ENCODE measurements around the gene SCN1B. TPM values are rescaled to one million over a fixed set of nuclear protein-coding genes. Genes with fewer than 3 reads are reported as not detected.

Gene SCN1B
- total and polyA plus RNA-seq, 2 of the 13 experiments (the other 11 are each of a cell fraction or from before 2014, with no cell fraction given), result 2.7 to 20.1 TPM

DNA sequence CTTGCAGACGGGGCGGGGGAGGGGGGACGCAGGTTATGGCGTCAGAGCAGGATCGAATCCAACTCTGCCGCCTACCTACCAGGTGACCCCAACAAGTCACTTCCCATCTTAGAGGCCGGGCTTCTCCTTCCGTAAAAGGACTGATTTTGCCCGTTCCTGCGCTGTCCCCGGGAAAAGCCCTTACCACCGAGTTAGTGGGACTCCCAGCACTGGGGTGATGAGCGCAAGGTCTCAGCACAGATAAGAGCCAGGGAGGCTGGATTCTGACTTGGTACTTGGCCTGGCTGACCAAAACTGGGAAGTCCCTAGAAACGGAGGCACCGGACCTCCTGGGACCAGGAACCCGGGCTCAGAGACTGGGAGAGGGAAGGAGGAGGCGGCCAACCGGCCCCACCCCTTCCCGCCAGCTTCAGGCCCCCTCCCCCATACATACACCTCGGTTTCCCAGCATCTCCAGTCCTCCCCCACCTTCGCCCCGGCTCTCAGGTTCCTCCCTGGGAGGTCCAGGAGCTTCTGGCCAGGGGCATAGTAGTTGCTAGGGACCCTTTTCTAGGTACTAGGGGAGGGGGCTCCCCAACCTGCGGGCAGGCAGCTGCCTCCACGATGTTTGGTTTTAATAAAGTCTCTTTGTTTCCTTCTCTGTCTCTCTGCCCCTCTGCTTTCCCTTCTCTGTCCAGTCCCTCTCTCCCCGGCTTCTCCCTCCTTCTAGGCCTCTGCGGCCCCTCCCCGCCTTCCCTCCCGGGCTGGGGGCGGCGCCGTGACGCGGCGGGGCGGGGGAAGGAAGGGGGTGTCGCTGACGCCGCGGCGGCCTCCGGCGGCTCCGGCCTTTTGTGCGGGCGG lies 30.6 kb upstream of the SCN1B start, which contains the start of gene GRAMD1A (continued):
- TF ChIP-seq SSRP1 (CRISPR knock-in tag; IDR thresholded peaks at IDR 0.05) (no peak; the same call in 1 of the 2 replicates), ZNF605 (CRISPR knock-in tag; IDR thresholded peaks at IDR 0.05) (no peak), TSC22D2 (CRISPR knock-in tag; IDR thresholded peaks at IDR 0.05; ENCODE audit: borderline replicate concordance) (peak; percentile 72; the same call in 1 of the 2 replicates), ZNF124 (CRISPR knock-in tag; IDR thresholded peaks at IDR 0.05) (no peak), FOXA1 (IDR thresholded peaks at IDR 0.05) (no peak), FOXA1 (CRISPR knock-in tag; IDR thresholded peaks at IDR 0.05) (no peak), SMAD9 (CRISPR knock-in tag; IDR thresholded peaks at IDR 0.05) (no peak), ZNF251 (CRISPR knock-in tag; IDR thresholded peaks at IDR 0.05) (no peak), BRCA1 (CRISPR knock-in tag; IDR thresholded peaks at IDR 0.05) (no peak), NAIF1 (CRISPR knock-in tag; IDR thresholded peaks at IDR 0.05; ENCODE audit: borderline replicate concordance) (peak; percentile 17; the same call in 1 of the 2 replicates)
- TF ChIP-seq, protein P1, sequence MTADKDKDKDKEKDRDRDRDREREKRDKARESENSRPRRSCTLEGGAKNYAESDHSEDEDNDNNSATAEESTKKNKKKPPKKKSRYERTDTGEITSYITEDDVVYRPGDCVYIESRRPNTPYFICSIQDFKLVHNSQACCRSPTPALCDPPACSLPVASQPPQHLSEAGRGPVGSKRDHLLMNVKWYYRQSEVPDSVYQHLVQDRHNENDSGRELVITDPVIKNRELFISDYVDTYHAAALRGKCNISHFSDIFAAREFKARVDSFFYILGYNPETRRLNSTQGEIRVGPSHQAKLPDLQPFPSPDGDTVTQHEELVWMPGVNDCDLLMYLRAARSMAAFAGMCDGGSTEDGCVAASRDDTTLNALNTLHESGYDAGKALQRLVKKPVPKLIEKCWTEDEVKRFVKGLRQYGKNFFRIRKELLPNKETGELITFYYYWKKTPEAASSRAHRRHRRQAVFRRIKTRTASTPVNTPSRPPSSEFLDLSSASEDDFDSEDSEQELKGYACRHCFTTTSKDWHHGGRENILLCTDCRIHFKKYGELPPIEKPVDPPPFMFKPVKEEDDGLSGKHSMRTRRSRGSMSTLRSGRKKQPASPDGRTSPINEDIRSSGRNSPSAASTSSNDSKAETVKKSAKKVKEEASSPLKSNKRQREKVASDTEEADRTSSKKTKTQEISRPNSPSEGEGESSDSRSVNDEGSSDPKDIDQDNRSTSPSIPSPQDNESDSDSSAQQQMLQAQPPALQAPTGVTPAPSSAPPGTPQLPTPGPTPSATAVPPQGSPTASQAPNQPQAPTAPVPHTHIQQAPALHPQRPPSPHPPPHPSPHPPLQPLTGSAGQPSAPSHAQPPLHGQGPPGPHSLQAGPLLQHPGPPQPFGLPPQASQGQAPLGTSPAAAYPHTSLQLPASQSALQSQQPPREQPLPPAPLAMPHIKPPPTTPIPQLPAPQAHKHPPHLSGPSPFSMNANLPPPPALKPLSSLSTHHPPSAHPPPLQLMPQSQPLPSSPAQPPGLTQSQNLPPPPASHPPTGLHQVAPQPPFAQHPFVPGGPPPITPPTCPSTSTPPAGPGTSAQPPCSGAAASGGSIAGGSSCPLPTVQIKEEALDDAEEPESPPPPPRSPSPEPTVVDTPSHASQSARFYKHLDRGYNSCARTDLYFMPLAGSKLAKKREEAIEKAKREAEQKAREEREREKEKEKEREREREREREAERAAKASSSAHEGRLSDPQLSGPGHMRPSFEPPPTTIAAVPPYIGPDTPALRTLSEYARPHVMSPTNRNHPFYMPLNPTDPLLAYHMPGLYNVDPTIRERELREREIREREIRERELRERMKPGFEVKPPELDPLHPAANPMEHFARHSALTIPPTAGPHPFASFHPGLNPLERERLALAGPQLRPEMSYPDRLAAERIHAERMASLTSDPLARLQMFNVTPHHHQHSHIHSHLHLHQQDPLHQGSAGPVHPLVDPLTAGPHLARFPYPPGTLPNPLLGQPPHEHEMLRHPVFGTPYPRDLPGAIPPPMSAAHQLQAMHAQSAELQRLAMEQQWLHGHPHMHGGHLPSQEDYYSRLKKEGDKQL (CRISPR knock-in tag; IDR thresholded peaks at IDR 0.05; ENCODE audit: low read depth), result peak; percentile 13; the same call in 1 of the 2 replicates
- TF ChIP-seq, protein P2, sequence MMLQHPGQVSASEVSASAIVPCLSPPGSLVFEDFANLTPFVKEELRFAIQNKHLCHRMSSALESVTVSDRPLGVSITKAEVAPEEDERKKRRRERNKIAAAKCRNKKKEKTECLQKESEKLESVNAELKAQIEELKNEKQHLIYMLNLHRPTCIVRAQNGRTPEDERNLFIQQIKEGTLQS (CRISPR knock-in tag; IDR thresholded peaks at IDR 0.05), result no peak
- TF ChIP-seq, protein P3, sequence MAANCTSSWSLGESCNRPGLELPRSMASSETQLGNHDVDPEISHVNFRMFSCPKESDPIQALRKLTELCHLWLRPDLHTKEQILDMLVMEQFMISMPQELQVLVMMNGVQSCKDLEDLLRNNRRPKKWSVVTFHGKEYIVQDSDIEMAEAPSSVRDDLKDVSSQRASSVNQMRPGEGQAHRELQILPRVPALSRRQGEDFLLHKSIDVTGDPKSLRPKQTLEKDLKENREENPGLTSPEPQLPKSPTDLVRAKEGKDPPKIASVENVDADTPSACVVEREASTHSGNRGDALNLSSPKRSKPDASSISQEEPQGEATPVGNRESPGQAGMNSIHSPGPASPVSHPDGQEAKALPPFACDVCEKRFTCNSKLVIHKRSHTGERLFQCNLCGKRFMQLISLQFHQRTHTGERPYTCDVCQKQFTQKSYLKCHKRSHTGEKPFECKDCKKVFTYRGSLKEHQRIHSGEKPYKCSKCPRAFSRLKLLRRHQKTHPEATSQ (CRISPR knock-in tag; IDR thresholded peaks at IDR 0.05; ENCODE audit: borderline replicate concordance), result no peak
- TF ChIP-seq, protein P4, sequence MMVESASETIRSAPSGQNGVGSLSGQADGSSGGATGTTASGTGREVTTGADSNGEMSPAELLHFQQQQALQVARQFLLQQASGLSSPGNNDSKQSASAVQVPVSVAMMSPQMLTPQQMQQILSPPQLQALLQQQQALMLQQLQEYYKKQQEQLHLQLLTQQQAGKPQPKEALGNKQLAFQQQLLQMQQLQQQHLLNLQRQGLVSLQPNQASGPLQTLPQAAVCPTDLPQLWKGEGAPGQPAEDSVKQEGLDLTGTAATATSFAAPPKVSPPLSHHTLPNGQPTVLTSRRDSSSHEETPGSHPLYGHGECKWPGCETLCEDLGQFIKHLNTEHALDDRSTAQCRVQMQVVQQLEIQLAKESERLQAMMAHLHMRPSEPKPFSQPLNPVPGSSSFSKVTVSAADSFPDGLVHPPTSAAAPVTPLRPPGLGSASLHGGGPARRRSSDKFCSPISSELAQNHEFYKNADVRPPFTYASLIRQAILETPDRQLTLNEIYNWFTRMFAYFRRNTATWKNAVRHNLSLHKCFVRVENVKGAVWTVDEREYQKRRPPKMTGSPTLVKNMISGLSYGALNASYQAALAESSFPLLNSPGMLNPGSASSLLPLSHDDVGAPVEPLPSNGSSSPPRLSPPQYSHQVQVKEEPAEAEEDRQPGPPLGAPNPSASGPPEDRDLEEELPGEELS (CRISPR knock-in tag; IDR thresholded peaks at IDR 0.05), result peak; percentile 30; the same call in 1 of the 2 replicates
- TF ChIP-seq, protein P5, sequence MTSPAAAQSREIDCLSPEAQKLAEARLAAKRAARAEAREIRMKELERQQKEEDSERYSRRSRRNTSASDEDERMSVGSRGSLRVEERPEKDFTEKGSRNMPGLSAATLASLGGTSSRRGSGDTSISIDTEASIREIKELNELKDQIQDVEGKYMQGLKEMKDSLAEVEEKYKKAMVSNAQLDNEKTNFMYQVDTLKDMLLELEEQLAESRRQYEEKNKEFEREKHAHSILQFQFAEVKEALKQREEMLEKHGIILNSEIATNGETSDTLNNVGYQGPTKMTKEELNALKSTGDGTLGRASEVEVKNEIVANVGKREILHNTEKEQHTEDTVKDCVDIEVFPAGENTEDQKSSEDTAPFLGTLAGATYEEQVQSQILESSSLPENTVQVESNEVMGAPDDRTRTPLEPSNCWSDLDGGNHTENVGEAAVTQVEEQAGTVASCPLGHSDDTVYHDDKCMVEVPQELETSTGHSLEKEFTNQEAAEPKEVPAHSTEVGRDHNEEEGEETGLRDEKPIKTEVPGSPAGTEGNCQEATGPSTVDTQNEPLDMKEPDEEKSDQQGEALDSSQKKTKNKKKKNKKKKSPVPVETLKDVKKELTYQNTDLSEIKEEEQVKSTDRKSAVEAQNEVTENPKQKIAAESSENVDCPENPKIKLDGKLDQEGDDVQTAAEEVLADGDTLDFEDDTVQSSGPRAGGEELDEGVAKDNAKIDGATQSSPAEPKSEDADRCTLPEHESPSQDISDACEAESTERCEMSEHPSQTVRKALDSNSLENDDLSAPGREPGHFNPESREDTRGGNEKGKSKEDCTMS (CRISPR knock-in tag; conservative IDR thresholded peaks at IDR 0.05), result no peak
